ENCODE results near the gene AQP12B.

DNA sequence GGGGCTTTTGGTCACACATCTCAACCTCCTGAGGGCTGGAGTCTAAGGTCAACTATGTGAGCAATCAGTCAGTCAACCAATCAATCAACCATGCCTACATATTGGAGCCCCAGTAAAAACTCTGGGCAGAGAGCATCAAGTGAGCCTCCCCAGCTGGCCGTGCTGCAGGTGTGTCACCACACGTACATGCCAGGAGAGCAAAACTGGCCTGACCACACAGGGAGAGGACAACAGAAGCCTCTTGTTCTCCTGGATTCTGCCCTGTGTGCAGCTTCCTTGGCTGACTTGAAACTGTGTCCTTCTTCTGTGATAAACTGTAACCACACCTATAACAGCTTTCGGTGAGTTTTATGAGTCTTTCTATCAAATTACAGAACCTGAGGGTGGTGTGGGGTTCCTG lies 31.5 kb downstream of the AQP12B start:
- TF ChIP-seq, protein P1, sequence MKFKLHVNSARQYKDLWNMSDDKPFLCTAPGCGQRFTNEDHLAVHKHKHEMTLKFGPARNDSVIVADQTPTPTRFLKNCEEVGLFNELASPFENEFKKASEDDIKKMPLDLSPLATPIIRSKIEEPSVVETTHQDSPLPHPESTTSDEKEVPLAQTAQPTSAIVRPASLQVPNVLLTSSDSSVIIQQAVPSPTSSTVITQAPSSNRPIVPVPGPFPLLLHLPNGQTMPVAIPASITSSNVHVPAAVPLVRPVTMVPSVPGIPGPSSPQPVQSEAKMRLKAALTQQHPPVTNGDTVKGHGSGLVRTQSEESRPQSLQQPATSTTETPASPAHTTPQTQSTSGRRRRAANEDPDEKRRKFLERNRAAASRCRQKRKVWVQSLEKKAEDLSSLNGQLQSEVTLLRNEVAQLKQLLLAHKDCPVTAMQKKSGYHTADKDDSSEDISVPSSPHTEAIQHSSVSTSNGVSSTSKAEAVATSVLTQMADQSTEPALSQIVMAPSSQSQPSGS (IDR thresholded peaks at IDR 0.05; ENCODE audit: low read length) = no peak
- TF ChIP-seq, protein P2, sequence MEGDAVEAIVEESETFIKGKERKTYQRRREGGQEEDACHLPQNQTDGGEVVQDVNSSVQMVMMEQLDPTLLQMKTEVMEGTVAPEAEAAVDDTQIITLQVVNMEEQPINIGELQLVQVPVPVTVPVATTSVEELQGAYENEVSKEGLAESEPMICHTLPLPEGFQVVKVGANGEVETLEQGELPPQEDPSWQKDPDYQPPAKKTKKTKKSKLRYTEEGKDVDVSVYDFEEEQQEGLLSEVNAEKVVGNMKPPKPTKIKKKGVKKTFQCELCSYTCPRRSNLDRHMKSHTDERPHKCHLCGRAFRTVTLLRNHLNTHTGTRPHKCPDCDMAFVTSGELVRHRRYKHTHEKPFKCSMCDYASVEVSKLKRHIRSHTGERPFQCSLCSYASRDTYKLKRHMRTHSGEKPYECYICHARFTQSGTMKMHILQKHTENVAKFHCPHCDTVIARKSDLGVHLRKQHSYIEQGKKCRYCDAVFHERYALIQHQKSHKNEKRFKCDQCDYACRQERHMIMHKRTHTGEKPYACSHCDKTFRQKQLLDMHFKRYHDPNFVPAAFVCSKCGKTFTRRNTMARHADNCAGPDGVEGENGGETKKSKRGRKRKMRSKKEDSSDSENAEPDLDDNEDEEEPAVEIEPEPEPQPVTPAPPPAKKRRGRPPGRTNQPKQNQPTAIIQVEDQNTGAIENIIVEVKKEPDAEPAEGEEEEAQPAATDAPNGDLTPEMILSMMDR (IDR thresholded peaks at IDR 0.05; ENCODE audit: control extremely low read depth in 1 of 3, insufficient read depth in 1 of 3, low read depth in 1 of 3, low read length in 3 of 3) = no peak
- TF ChIP-seq YY1 (IDR thresholded peaks at IDR 0.05; ENCODE audit: low read depth, low read length) = no peak
